ENCODE measurements around the gene TMEM260. TPM values are rescaled to one million over a fixed set of nuclear protein-coding genes. Genes with fewer than 3 reads are reported as not detected.

The TMEM260 gene
- 4.2 TPM for polyA plus RNA-seq (2012; ENCODE audit: insufficient read length, low read depth)

DNA sequence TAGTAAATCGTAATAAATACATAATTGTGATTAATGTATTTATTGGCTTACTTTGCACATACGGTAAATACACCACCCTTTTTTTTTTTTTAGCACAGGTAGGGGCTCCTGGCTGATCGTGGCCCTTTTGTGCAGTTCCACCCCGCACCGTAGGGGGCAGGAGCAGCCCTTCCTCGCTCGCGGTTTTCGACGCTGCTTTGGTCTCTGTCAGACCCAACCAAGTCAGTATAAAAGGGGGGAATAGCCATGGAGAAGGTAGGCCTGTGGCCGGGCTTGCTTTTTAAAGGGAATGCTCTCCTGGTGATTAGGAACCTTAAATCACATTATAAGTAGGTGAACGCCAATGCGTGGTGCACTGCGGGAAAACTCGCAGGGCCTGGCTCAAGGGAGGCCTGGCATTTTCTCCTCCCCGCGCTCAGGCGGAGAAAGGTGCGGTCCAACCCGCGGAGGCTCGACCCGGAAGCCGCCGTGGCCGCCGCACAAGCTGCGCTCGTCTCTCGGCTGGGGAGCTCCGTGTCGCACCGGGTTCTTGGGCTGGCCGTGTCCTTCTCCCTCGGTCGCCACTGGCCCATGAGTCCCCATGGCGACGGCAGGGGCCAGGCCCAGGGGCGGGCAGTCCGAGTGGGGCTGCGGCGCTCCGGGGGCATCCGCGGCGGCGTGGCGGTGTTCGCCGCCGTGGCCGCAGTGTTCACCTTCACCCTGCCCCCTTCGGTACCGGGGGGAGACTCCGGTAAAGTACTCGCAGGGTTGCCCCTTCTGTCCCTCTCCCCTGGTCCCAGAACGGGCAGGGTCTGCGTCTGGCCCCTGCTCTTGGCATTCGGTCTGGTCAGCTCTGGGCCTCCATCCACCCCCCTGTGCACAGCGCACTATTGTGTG is at the start of gene TMEM260:
Gene TMEM260 (plus strand): TSS at position 454 of the 876 bp plus-strand sequence. CDS start 117 bp downstream, at position 571.
- TF ChIP-seq SIN3A (IDR thresholded peaks at IDR 0.05; ENCODE audit: borderline replicate concordance, insufficient read depth, low read length) (no peak), REST (IDR thresholded peaks at IDR 0.05; ENCODE audit: insufficient read depth in 1 of 2, low read depth in 2 of 2, low read length in 2 of 2) (no peak), FOXP2 (optimal IDR thresholded peaks at IDR 0.05; ENCODE audit: borderline replicate concordance, extremely low read depth, extremely low read length, insufficient read depth) (peak; percentile 25), POLR2AphosphoS5 (IDR thresholded peaks at IDR 0.05; ENCODE audit: low read depth, low read length) (peak; percentile 73), TAF1 (IDR thresholded peaks at IDR 0.05; ENCODE audit: borderline replicate concordance, insufficient read depth, low read length) (0 out of 2 replicates have a peak, but pooled peaks have one; percentile 34)

GRCh38 chr14:56532546-56532945 is 47.1 kb upstream of the TMEM260 start:
- TF ChIP-seq POLR2AphosphoS5 (IDR thresholded peaks at IDR 0.05; ENCODE audit: low read depth, low read length) (no peak), FOXP2 (optimal IDR thresholded peaks at IDR 0.05; ENCODE audit: borderline replicate concordance, extremely low read depth, extremely low read length, insufficient read depth) (no peak), SIN3A (IDR thresholded peaks at IDR 0.05; ENCODE audit: borderline replicate concordance, insufficient read depth, low read length) (no peak), REST (IDR thresholded peaks at IDR 0.05; ENCODE audit: insufficient read depth in 1 of 2, low read depth in 2 of 2, low read length in 2 of 2) (no peak), TAF1 (IDR thresholded peaks at IDR 0.05; ENCODE audit: borderline replicate concordance, insufficient read depth, low read length) (no peak)

DNA sequence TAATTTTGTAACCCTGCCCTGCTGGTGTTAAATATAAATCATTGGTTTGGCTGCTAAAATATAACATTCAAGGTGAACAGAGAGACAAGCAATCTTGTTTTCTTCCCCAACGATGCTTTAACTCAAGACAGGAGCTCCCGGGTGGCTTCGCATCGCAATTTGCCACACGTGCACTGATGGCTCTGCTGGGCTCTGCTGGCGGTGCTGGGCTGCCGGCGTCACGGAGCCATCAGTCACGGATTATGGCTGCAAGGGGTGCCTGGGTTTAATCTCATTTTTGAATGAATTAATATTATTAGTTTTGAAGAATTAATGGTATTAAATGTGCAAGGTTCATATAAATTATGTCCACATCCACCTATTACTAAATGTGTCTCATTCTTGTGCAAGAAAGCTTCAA is 44.9 kb upstream of the TMEM260 start:
- TF ChIP-seq POLR2AphosphoS5 (IDR thresholded peaks at IDR 0.05; ENCODE audit: low read depth, low read length) (no peak), FOXP2 (optimal IDR thresholded peaks at IDR 0.05; ENCODE audit: borderline replicate concordance, extremely low read depth, extremely low read length, insufficient read depth) (no peak), SIN3A (IDR thresholded peaks at IDR 0.05; ENCODE audit: borderline replicate concordance, insufficient read depth, low read length) (no peak), REST (IDR thresholded peaks at IDR 0.05; ENCODE audit: insufficient read depth in 1 of 2, low read depth in 2 of 2, low read length in 2 of 2) (no peak), TAF1 (IDR thresholded peaks at IDR 0.05; ENCODE audit: borderline replicate concordance, insufficient read depth, low read length) (no peak)

DNA sequence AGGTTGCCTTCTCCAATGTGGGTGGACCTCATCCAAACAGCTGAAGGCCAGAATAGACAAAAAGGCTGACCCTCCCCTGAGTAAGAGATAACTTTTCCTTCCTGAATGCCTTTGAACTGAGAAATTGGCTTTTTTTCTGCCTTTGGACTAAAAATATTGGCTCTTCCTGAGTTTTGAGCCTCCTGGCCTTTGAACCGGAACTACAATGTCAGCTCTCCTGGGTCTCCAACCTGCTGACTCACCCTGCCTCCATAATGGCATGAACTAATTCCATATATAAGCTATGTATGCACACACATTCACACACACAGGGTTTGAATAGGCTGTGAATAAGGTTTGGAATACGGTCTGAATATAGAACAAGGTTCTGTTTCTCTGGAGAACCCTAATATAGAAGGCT is 39.7 kb upstream of the TMEM260 start:
- TF ChIP-seq REST (IDR thresholded peaks at IDR 0.05; ENCODE audit: insufficient read depth in 1 of 2, low read depth in 2 of 2, low read length in 2 of 2) (no peak), POLR2AphosphoS5 (IDR thresholded peaks at IDR 0.05; ENCODE audit: low read depth, low read length) (no peak)
